CD14-positive monocyte (primary cell): ENCODE data around the gene SUN3. TPM values are rescaled to one million over a fixed set of nuclear protein-coding genes. Genes with fewer than 3 reads are reported as not detected.
"Not testable (repeated sequence)": the region's sequence is repeated elsewhere in the genome, so short reads cannot be mapped to it uniquely, and the experiment has no call there.

Experiments used
- DNase-seq, 3 donors: peaks; one replicate each; pipeline ENCODE4 v3.0.0-alpha.2; 2011 to 2022
- H2AFZ ChIP-seq: 2 replicates; pipeline ENCODE4 v1.6.0; 2012; ENCODE audit warnings: mild to moderate bottlenecking, low read depth, low read length, inconsistent platforms; ENCODE audit not compliant: insufficient read depth, poor library complexity, severe bottlenecking
- H3K27ac ChIP-seq, 2 donors: 1 replicate in 1 of 2; 2 replicates in 1 of 2; pipeline ENCODE4 v1.5.1; 2012 to 2013; ENCODE audit warnings: low read length in 2 of 2, control low read depth in 1 of 2, inconsistent platforms in 1 of 2, low read depth in 1 of 2, mild to moderate bottlenecking in 1 of 2
- H3K27me3 ChIP-seq, 2 donors: one replicate each; pipeline versions ENCODE4 v1.6.0 to v1.6.1; 2011 to 2013; ENCODE audit warnings: low read length in 2 of 2; ENCODE audit not compliant: control insufficient read depth in 2 of 2, insufficient read depth in 2 of 2
- H3K36me3 ChIP-seq, 2 donors: replicated peaks in 1 of 2; 1 replicate in 1 of 2; 2 replicates in 1 of 2; pipeline versions ENCODE4 v1.5.1 to v1.6.1; 2012 to 2013; ENCODE audit warnings: low read length in 2 of 2, control low read depth in 1 of 2, inconsistent platforms in 1 of 2, mild to moderate bottlenecking in 1 of 2; ENCODE audit not compliant: insufficient read depth in 2 of 2, control insufficient read depth in 1 of 2
- H3K4me1 ChIP-seq, 2 donors: 1 replicate in 1 of 2; 2 replicates in 1 of 2; pipeline versions ENCODE4 v1.5.1 to v1.6.1; 2012 to 2013; ENCODE audit warnings: low read length in 2 of 2, control low read depth in 1 of 2, inconsistent platforms in 1 of 2, mild to moderate bottlenecking in 1 of 2, moderate library complexity in 1 of 2; ENCODE audit not compliant: insufficient read depth in 2 of 2, control insufficient read depth in 1 of 2
- H3K4me2 ChIP-seq: replicated peaks from 2 replicates; pipeline ENCODE3; 2012; ENCODE audit warnings: low read length, moderate library complexity, mild to moderate bottlenecking; ENCODE audit not compliant: poor library complexity, severe bottlenecking; ENCODE audit errors: extremely low read depth
- H3K4me3 ChIP-seq, 3 experiments: fragments of 200-600 bp in 1 of 3; sonication (generic) in 1 of 3; replicated peaks in 1 of 3; 1 replicate in 2 of 3; 2 replicates in 1 of 3; pipeline ENCODE4 v1.5.1; 2011 to 2013; ENCODE audit warnings: low read length in 3 of 3, mild to moderate bottlenecking in 3 of 3, control low read depth in 2 of 3, low read depth in 2 of 3, inconsistent platforms in 1 of 3, moderate library complexity in 1 of 3
- H3K79me2 ChIP-seq: 2 replicates; pipeline ENCODE4 v1.6.0; 2012; ENCODE audit warnings: mild to moderate bottlenecking, control low read depth, inconsistent platforms, low read length, moderate library complexity; ENCODE audit not compliant: insufficient read depth
- H3K9ac ChIP-seq: 2 replicates; pipeline ENCODE4 v1.6.0; 2017; ENCODE audit warnings: low read length, mild to moderate bottlenecking; ENCODE audit not compliant: insufficient read depth, poor library complexity, severe bottlenecking
- H3K9me3 ChIP-seq, 2 donors: replicated peaks in 1 of 2; 1 replicate in 1 of 2; 2 replicates in 1 of 2; pipeline versions ENCODE4 v1.5.1 to v1.6.1; 2012 to 2013; ENCODE audit warnings: low read length in 2 of 2, control low read depth in 1 of 2; ENCODE audit not compliant: control insufficient read depth in 1 of 2, insufficient read depth in 1 of 2
- H4K20me1 ChIP-seq: 2 replicates; pipeline ENCODE4 v1.6.0; 2012; ENCODE audit warnings: mild to moderate bottlenecking, low read length, control low read depth, moderate library complexity; ENCODE audit not compliant: insufficient read depth
- H3K27ac Mint-ChIP-seq, 7 donors: one replicate each; pipeline ENCODE4 v1.8.0; 2020; ENCODE audit warnings: mild to moderate bottlenecking in 7 of 7, mixed read lengths in 7 of 7, moderate library complexity in 6 of 7, inconsistent platforms in 2 of 7
- H3K27me3 Mint-ChIP-seq, 3 donors: one replicate each; pipeline ENCODE4 v1.8.0; 2021 to 2022; ENCODE audit warnings: low read depth in 3 of 3, mild to moderate bottlenecking in 3 of 3, mixed read lengths in 3 of 3, moderate library complexity in 3 of 3, inconsistent platforms in 1 of 3
- H3K36me3 Mint-ChIP-seq, 2 donors: one replicate each; pipeline ENCODE4 v1.8.0; 2020; ENCODE audit warnings: mixed read lengths in 2 of 2, inconsistent platforms in 1 of 2, mild to moderate bottlenecking in 1 of 2
- H3K4me1 Mint-ChIP-seq: one replicate; pipeline ENCODE4 v1.8.0; 2020; ENCODE audit warnings: mild to moderate bottlenecking, mixed read lengths
- H3K4me3 Mint-ChIP-seq, 2 donors: one replicate each; pipeline ENCODE4 v1.8.0; 2020; ENCODE audit warnings: mild to moderate bottlenecking in 2 of 2, mixed read lengths in 2 of 2, moderate library complexity in 1 of 2
- H3K9me3 Mint-ChIP-seq, 7 donors: one replicate each; pipeline ENCODE4 v1.8.0; 2020 to 2022; ENCODE audit warnings: mixed read lengths in 7 of 7, mild to moderate bottlenecking in 6 of 7, moderate library complexity in 6 of 7, inconsistent platforms in 2 of 7
- CTCF ChIP-seq: fragments of 200-600 bp; IDR thresholded peaks from one replicate; pipeline ENCODE4 v1.8.0; 2022; ENCODE audit warnings: antibody characterized with exemption, mild to moderate bottlenecking
- WGBS: methylation state at CpG from one replicate; pipeline ENCODE4 v1.1.5; 2013; ENCODE audit warnings: missing lambda C conversion rate; ENCODE audit not compliant: insufficient coverage; 5-methylcytosine and 5-hydroxymethylcytosine counted together
- intact Hi-C, 2 donors: fragments of 100-400 bp; cut with micrococcal nuclease; formaldehyde crosslinking; loops; one replicate each; pipeline versions ENCODE4 v1.15.0 to v1.15.1; 2023
- polyA plus RNA-seq, 3 donors: library from polyadenylated mRNA; depleted of rRNA in 1 of 3; unstranded in 2 of 3; stranded (reverse) in 1 of 3; fragments of 300-500 nt in 2 of 3; fragments of >200 nt in 1 of 3; fragmentation: Illumina TruSeq in 2 of 3; gene quantifications; 1 replicate in 2 of 3; 2 replicates in 1 of 3; pipeline ENCODE4 v1.2.3, GENCODE V29; 2012 to 2021

Gene SUN3
- polyA plus RNA-seq, 3 donors, result not detected

GRCh38 chr7:48004032-48004431 lies 24.9 kb downstream of the SUN3 start:
- no peak overlapping the region for H3K27ac Mint-ChIP-seq
- H3K36me3 ChIP-seq, result no peaks in the 10 kb centered on the region
- TF ChIP-seq CTCF, result no peak
- H3K9ac ChIP-seq, result no peak overlapping the region
- H3K4me1 ChIP-seq, result no peaks in the 10 kb centered on the region
- no peak overlapping the region for H3K27ac ChIP-seq
- no peaks in the 10 kb centered on the region for H4K20me1 ChIP-seq
- H3K27me3 Mint-ChIP-seq, result peaks cover 0 to 4% (median 0%) of the 10 kb centered on the region in 3 donors
- H3K4me3 ChIP-seq, result no peak overlapping the region
- peaks cover 5% of the 10 kb centered on the region for H3K4me1 Mint-ChIP-seq
- no peaks in the 10 kb centered on the region for H3K36me3 Mint-ChIP-seq
- no peaks in the 10 kb centered on the region for H3K27me3 ChIP-seq
- no peaks in the 10 kb centered on the region for H3K79me2 ChIP-seq
- H3K4me3 Mint-ChIP-seq, result no peak overlapping the region
- no CpG with 5 or more reads among the region's 2 CpGs for WGBS
- H2AFZ ChIP-seq, result no peak overlapping the region
- intact Hi-C loops, result no loop called here
- no peak for DNase-seq
- H3K4me2 ChIP-seq, result no peak overlapping the region
- peaks cover 0 to 8% (median 3%) of the 10 kb centered on the region in 7 donors for H3K9me3 Mint-ChIP-seq
- H3K9me3 ChIP-seq, result no peaks in the 10 kb centered on the region

GRCh38 chr7:48000164-48000563 lies 28.7 kb downstream of the SUN3 start:
- H3K27ac ChIP-seq, intact Hi-C loops, H3K36me3 ChIP-seq, H3K27me3 Mint-ChIP-seq, H3K4me2 ChIP-seq, H3K36me3 Mint-ChIP-seq, H3K27me3 ChIP-seq, H3K4me3 Mint-ChIP-seq, H3K4me1 Mint-ChIP-seq, H2AFZ ChIP-seq, H4K20me1 ChIP-seq, DNase-seq, H3K79me2 ChIP-seq, H3K9ac ChIP-seq, H3K27ac Mint-ChIP-seq, H3K4me3 ChIP-seq, H3K9me3 ChIP-seq, H3K4me1 ChIP-seq, H3K9me3 Mint-ChIP-seq: not testable (repeated sequence)
- WGBS, result 98% methylated on average over 8 of the region's 13 CpGs
